ENCODE results near the gene NALCN.

DNA sequence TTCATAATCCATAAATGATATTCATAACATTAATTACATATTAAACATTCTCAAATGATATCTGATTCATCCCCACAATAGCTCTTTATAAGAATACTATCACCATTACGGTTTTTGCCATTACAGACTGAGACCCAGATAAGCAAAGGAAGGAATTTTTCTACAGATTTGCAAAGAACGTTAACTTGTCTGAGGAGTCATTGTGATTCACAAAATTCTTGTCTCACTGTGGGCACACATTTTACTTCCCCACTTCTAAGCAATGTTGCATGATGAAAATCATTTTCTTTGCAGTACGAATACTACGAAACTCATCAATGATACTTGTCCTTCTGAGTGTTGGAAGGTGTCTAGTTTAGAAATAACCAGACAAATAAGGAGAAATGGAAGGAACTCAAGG is 70.1 kb downstream of the NALCN start:
- TF ChIP-seq, protein P1, sequence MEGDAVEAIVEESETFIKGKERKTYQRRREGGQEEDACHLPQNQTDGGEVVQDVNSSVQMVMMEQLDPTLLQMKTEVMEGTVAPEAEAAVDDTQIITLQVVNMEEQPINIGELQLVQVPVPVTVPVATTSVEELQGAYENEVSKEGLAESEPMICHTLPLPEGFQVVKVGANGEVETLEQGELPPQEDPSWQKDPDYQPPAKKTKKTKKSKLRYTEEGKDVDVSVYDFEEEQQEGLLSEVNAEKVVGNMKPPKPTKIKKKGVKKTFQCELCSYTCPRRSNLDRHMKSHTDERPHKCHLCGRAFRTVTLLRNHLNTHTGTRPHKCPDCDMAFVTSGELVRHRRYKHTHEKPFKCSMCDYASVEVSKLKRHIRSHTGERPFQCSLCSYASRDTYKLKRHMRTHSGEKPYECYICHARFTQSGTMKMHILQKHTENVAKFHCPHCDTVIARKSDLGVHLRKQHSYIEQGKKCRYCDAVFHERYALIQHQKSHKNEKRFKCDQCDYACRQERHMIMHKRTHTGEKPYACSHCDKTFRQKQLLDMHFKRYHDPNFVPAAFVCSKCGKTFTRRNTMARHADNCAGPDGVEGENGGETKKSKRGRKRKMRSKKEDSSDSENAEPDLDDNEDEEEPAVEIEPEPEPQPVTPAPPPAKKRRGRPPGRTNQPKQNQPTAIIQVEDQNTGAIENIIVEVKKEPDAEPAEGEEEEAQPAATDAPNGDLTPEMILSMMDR (IDR thresholded peaks at IDR 0.05), result no peak
- TF ChIP-seq POLR2A (IDR thresholded peaks at IDR 0.05), result no peak

Data from ovary (tissue), 3 donors.